Measurements from ENCODE around the gene KRT6B. TPM values are rescaled to one million over a fixed set of nuclear protein-coding genes. Genes with fewer than 3 reads are reported as not detected.

Gene KRT6B
- total and polyA plus RNA-seq, 8 donors: 0.08 to 3.6 (median 0.22) TPM; not detected in 2

- FAIRE-seq: no peak
- Histone ChIP-seq H3K27ac (no peak overlapping the region), H3K4me1 (no peaks in the 10 kb centered on the region), H3K9me3 (no peaks in the 10 kb centered on the region), H3K36me3 (no peaks in the 10 kb centered on the region), H3K4me3 (no peak overlapping the region), H3K27me3 (no peaks in the 10 kb centered on the region)
- WGBS, 2 donors: 61 to 67% methylated on average over 9 of the region's 9 CpGs
- peak in 1 of 4 donors; percentile 32 for ATAC-seq
- intact Hi-C loops (cut with DNase I): no loop called here
- TF ChIP-seq CTCF (IDR thresholded peaks at IDR 0.05): no peak
- DNase-seq: no peak
Measured at GRCh38 chr12:52441320-52441911, 10.5 kb downstream of the KRT6B start.

- 92% methylated on average over 5 of the region's 5 CpGs for WGBS, 2 donors
- Histone ChIP-seq H3K4me3 (no peak overlapping the region), H3K9me3 (no peaks in the 10 kb centered on the region), H3K4me1 (no peaks in the 10 kb centered on the region), H3K27ac (no peak overlapping the region), H3K36me3 (no peaks in the 10 kb centered on the region), H3K27me3 (no peaks in the 10 kb centered on the region)
- DNase-seq (no peak), ATAC-seq (no peak), FAIRE-seq (no peak)
- TF ChIP-seq CTCF (IDR thresholded peaks at IDR 0.05): no peak
- intact Hi-C loops (cut with DNase I): no loop called here
Measured at GRCh38 chr12:52440821-52441319, 11.1 kb downstream of the KRT6B start.

- FAIRE-seq: no peak
- 57 to 68% methylated on average over 2 of the region's 2 CpGs for WGBS, 2 donors
- DNase-seq: no peak
- TF ChIP-seq CTCF (IDR thresholded peaks at IDR 0.05): no peak
- H3K9me3 ChIP-seq: no peaks in the 10 kb centered on the region
- intact Hi-C loops (cut with DNase I): no loop called here
- no peaks in the 10 kb centered on the region for H3K36me3 ChIP-seq
- H3K4me1 ChIP-seq: no peaks in the 10 kb centered on the region
- ATAC-seq: no peak
- H3K27me3 ChIP-seq: no peaks in the 10 kb centered on the region
- no peak overlapping the region for H3K4me3 ChIP-seq
- H3K27ac ChIP-seq: no peak overlapping the region
Measured at GRCh38 chr12:52439845-52440244, 12.1 kb downstream of the KRT6B start.

GRCh38 chr12:52439420-52439819 lies 12.5 kb downstream of the KRT6B start:
- no peak for TF ChIP-seq CTCF (IDR thresholded peaks at IDR 0.05)
- Histone ChIP-seq H3K4me3 (no peak overlapping the region), H3K9me3 (no peaks in the 10 kb centered on the region), H3K27ac (no peak overlapping the region), H3K4me1 (no peaks in the 10 kb centered on the region), H3K27me3 (no peaks in the 10 kb centered on the region), H3K36me3 (no peaks in the 10 kb centered on the region)
- intact Hi-C loops (cut with DNase I): no loop called here
- WGBS, 2 donors: 68 to 73% methylated on average over 8 of the region's 8 CpGs
- DNase-seq (no peak), ATAC-seq (no peak), FAIRE-seq (no peak)
